GM19468 (cell line): ENCODE data around the gene SLC7A1.
"Not testable (repeated sequence)": the region's sequence is repeated elsewhere in the genome, so short reads cannot be mapped to it uniquely, and the experiment has no call there.

ENCODE experiments used
- ATAC-seq: cut with Tn5 transposase; IDR thresholded peaks from one replicate; pipeline ENCODE4 v1.9.1; 2021; ENCODE audit warnings: mild to moderate bottlenecking, moderate library complexity, moderate number of reproducible peaks; ENCODE audit not compliant: unreplicated experiment; ENCODE audit errors: extremely low read depth

SLC7A1 gene

GRCh38 chr13:29595380-29596063 is at the start of gene SLC7A1:
TSS of gene SLC7A1 (minus strand) at chr13:29595688. CDS start at chr13:29536188, 59,500 bp downstream.
- ATAC-seq, result peak; percentile 79

- ATAC-seq, result no peak
Observed at GRCh38 chr13:29640665-29641064, 45.2 kb upstream of the SLC7A1 start.

GRCh38 chr13:29636831-29637230 is 41.3 kb upstream of the SLC7A1 start:
- not testable (repeated sequence) for ATAC-seq

DNA sequence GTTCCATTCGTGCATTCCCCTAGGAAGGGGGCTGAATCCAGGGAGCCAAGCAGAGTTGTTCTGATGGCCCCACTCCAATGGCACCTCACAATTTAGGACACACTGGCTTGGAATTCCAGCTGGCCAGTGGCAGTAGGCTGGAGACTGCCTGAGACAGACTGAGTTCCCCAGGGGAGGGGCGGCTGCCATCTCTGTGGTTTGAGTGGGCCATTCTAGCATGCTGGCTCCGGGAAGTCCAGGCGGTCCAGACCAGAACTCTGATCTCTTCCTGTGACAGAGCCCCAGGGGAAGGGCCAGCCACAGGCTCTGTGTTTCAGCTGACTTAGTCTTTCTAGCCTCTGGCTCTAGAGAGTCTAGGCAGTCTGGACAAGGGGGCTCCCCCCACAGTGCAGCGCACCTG is 29.5 kb upstream of the SLC7A1 start:
- ATAC-seq, result no peak

DNA sequence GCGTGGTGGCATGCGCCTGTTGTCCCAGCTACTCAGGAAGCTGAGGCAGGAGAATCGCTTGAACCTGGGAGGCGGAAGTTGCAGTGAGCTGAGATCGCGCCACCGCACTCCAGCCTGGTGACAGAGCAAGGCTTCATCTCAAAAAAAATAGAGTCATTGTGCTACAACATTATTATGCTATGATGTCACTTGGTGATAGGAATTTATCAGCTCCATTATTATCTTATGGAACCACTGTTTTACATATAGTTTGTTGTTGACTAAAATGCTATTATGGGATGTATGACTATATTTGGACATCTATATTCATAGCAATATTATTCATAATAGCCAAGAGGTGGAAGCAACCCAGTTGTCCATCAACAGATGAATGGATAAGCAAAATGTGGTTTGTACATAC is 26.4 kb upstream of the SLC7A1 start:
- ATAC-seq, result no peak

GRCh38 chr13:29621051-29621800 is 25.7 kb upstream of the SLC7A1 start:
- no peak for ATAC-seq

DNA sequence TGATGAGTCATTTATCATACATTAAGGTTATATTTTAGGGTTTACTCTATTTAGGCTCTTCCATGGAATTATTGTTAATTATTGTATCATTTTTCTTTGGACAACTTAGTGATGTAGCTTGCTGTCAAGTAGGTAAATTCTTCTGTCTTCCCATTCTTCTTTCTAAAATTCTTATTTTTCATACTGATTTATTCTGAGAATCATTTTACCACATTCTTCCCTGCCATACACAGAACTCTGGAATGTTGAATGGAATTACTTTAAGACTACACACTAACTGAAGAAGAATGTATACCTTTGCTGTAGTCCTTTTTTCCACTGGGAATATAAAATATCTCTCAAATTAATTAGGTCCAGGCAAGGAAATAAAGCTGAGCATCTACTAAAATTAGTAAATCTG is 24.5 kb upstream of the SLC7A1 start:
- ATAC-seq, result no peak

GRCh38 chr13:29613101-29613500 is 17.6 kb upstream of the SLC7A1 start:
- no peak for ATAC-seq

DNA sequence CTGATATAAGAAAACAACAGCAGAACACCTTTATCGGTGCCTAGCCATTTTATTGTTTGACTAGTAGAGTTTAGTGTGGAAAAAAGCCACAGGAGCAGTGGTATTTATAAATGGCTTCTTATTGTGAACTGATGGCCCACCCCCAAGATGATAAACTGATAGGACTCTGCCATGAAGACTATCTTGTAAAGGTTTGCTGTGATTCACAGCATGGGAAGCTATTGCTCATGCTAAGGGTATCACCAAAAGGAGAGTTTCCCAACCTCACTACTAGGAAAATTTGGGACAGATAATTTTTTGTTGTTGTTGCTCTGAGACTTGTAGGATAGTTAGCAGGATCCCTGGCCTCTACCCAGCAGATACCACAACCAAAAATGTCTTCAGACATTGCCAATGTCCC is 12.0 kb upstream of the SLC7A1 start:
- ATAC-seq, result no peak

DNA sequence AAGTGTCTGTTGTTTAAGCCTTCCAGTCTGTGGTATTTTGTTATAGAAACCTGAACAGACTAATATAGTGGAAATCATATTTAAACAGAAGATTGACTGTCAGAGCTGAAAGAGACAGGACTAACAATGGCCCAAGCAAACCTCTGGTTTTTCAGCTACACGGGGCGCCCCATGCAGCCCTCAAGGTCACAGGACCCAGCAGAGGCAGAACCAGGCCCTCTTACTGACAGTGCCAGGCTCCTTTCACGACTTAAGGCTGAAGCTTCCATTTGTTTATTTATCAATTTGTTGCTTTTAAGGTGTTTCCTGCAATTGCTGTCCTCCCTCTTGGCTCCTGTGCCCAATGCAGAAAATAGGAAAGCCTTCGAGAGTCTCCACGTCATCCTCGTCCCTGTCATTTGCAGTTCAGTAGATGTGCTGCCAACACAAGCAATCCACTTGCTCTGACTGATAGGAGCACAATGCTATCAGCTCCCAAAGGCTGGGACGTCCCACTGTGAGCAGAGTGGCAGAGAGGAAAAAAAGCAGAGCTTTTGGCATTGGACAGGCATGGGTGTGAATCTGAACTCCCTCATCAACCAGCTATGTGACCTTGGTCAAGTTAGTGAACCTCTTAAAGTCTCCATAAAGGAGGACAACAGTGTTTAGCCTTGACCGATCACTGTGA is 10.5 kb upstream of the SLC7A1 start:
- no peak for ATAC-seq

- ATAC-seq, result no peak
Observed at GRCh38 chr13:29598321-29598720, 2.8 kb upstream of the SLC7A1 start.

GRCh38 chr13:29597706-29598105 is 2.2 kb upstream of the SLC7A1 start:
- ATAC-seq, result no peak

DNA sequence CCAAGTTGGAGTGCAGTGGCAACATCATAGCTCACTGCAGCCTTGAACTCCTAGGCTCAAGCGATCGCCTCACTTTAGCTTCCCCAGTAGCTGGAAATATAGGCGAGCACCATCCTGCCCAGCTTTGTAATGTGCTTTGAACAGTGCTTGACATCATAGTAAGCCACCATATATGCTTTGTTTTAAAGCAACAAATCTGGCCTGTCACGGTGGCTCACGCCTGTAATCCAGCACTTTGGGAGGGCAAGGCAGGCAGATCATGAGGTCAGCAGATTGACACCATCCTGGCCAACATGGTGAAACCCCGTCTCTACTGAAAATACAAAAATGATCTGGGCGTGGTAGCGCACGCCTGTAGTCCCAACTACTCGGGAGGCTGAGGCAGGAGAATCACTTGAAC is 1.8 kb upstream of the SLC7A1 start:
- no peak for ATAC-seq

DNA sequence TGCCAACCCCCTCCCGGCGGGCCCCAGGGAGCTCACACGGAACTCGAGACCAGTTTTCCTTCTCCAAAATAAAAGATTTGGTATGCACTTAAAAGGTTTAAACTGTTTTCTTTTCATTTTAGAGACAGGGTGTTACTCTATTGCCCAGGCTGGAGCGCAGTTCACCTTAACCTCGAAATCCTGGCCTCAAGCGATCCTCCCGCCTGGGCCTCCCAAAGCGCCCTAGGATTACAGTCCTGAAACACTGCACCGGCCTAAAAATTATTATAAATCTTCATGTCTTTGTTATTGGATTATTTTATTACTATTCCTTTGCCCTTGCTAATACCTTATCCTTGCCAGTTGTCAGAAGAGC is 553 bp upstream of the SLC7A1 start:
- no peak for ATAC-seq

GRCh38 chr13:29594710-29595379 is 643 bp downstream of the SLC7A1 start:
- ATAC-seq, result peak; percentile 18

GRCh38 chr13:29594303-29594709 is 1.2 kb downstream of the SLC7A1 start:
- ATAC-seq, result peak; percentile 5

- no peak for ATAC-seq
Observed at GRCh38 chr13:29593605-29594297, 1.7 kb downstream of the SLC7A1 start.

DNA sequence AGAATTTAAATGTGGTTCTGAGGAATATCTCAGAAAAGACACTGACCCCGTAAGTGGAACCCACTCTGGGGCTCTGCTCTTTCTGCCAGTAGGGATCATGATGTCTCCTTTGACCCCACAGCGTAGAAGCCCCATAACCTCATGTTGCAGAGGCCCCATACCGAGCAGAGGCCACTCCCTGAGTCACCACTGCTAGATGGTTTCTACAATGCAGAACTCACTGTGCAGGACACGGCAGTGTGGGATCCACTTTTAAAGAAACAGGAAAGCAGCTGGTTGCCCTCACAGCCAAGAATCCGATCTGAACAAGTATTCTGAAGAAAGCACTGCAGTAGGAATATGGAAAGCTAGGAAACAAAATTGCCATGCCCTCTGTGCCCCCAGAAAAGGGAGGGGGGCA is 4.2 kb downstream of the SLC7A1 start:
- no peak for ATAC-seq

DNA sequence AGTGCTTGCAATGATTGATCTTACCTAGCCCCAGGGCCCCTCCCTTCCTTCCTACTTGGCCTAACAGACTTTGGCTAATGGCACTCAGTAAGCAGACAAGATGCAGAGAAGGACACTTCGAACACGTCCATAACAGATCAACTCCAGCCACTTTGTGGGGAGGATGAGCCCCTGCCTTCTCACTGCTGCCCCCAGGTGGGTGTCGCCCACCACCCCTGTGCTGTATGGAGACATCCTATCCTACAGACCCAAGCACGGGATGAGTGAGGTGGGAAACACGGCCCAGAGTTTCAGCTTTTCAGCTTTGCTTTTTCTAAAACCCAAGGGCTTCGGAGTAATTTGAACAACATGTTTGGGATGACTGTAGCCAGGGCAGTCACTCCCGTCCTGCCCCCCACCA is 5.5 kb downstream of the SLC7A1 start:
- no peak for ATAC-seq

GRCh38 chr13:29589234-29589633 is 6.3 kb downstream of the SLC7A1 start:
- ATAC-seq, result no peak
